Endodermal cell (in vitro differentiated cells): ENCODE results near the gene EZR. TPM values are rescaled to one million over a fixed set of nuclear protein-coding genes. Genes with fewer than 3 reads are reported as not detected.

Experiments
- DNase-seq: peaks from one replicate; pipeline ENCODE4 v3.0.0-alpha.2; 2017
- H3K27ac ChIP-seq: 2 replicates; pipeline ENCODE4 v1.5.1; 2013; ENCODE audit warnings: mild to moderate bottlenecking, low read depth, low read length, moderate library complexity
- H3K27me3 ChIP-seq: 2 replicates; pipeline ENCODE4 v1.6.1; 2013; ENCODE audit warnings: mild to moderate bottlenecking, low read length, moderate library complexity; ENCODE audit not compliant: insufficient read depth, control insufficient read depth, poor library complexity, severe bottlenecking
- H3K36me3 ChIP-seq: 2 replicates; pipeline ENCODE4 v1.7.0; 2013; ENCODE audit warnings: mild to moderate bottlenecking, low read length, moderate library complexity; ENCODE audit not compliant: control insufficient read depth, insufficient read depth
- H3K4me1 ChIP-seq: one replicate; pipeline ENCODE4 v1.7.0; 2013; ENCODE audit warnings: low read length; ENCODE audit not compliant: control insufficient read depth, insufficient read depth
- H3K4me3 ChIP-seq: 2 replicates; pipeline ENCODE4 v1.5.1; 2013; ENCODE audit warnings: mild to moderate bottlenecking, low read length, moderate library complexity
- H3K9ac ChIP-seq: 2 replicates; pipeline ENCODE4 v1.6.1; 2013; ENCODE audit warnings: mild to moderate bottlenecking, low read length, moderate library complexity; ENCODE audit not compliant: poor library complexity, severe bottlenecking; ENCODE audit errors: extremely low read depth
- H3K9me3 ChIP-seq: 2 replicates; pipeline ENCODE4 v1.6.1; 2013; ENCODE audit warnings: mild to moderate bottlenecking, low read length, moderate library complexity; ENCODE audit not compliant: control insufficient read depth
- H3K27ac Mint-ChIP-seq: 2 replicates; pipeline ENCODE4 v1.8.0; 2020; ENCODE audit warnings: mixed read lengths
- H3K27me3 Mint-ChIP-seq: 2 replicates; pipeline ENCODE4 v1.8.0; 2021; ENCODE audit warnings: mild to moderate bottlenecking, mixed read lengths; ENCODE audit not compliant: insufficient read depth
- H3K36me3 Mint-ChIP-seq: 2 replicates; pipeline ENCODE4 v1.8.0; 2020; ENCODE audit warnings: low read depth, mixed read lengths
- H3K4me1 Mint-ChIP-seq: 2 replicates; pipeline ENCODE4 v1.8.0; 2020; ENCODE audit warnings: mixed read lengths
- H3K4me3 Mint-ChIP-seq: 2 replicates; pipeline ENCODE4 v1.8.0; 2020; ENCODE audit warnings: mild to moderate bottlenecking, moderate library complexity, mixed read lengths
- H3K9me3 Mint-ChIP-seq: 2 replicates; pipeline ENCODE4 v1.8.0; 2020; ENCODE audit warnings: mild to moderate bottlenecking, mixed read lengths
- WGBS, 2 experiments: methylation state at CpG; one replicate each; pipeline versions ENCODE4 v1.1.5 to v1.1.7; 2013; ENCODE audit warnings: missing lambda C conversion rate in 2 of 2, mixed read lengths in 1 of 2; ENCODE audit not compliant: insufficient coverage in 1 of 2, insufficient read length in 1 of 2; 5-methylcytosine and 5-hydroxymethylcytosine counted together
- total RNA-seq, 2 donors: library from RNA; stranded (reverse); fragmentation: NEBNext Ultra II Directional in 1 of 2; extraction: Animal tissue kit (Norgen Biotek cat#: 25700) in 1 of 2; gene quantifications; 2 replicates in 1 of 2; 3 replicates in 1 of 2; pipeline ENCODE4 v1.2.1, GENCODE V29; 2021
- TF ChIP-seq, protein P1 (sequence below): fragments of 200-600 bp; sonication (generic); conservative IDR thresholded peaks from 2 replicates; pipeline ENCODE4 v1.5.0; 2021; ENCODE audit warnings: antibody characterized with exemption, mild to moderate bottlenecking

Gene EZR
- total RNA-seq, 2 donors from 2014 or later = 145 to 209 TPM

GRCh38 chr6:158764926-158765325, 54.2 kb downstream of the EZR start:
- TF ChIP-seq, protein P1, sequence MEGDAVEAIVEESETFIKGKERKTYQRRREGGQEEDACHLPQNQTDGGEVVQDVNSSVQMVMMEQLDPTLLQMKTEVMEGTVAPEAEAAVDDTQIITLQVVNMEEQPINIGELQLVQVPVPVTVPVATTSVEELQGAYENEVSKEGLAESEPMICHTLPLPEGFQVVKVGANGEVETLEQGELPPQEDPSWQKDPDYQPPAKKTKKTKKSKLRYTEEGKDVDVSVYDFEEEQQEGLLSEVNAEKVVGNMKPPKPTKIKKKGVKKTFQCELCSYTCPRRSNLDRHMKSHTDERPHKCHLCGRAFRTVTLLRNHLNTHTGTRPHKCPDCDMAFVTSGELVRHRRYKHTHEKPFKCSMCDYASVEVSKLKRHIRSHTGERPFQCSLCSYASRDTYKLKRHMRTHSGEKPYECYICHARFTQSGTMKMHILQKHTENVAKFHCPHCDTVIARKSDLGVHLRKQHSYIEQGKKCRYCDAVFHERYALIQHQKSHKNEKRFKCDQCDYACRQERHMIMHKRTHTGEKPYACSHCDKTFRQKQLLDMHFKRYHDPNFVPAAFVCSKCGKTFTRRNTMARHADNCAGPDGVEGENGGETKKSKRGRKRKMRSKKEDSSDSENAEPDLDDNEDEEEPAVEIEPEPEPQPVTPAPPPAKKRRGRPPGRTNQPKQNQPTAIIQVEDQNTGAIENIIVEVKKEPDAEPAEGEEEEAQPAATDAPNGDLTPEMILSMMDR = no peak
- Histone ChIP-seq H3K4me3 (no peak overlapping the region), H3K27ac (no peak overlapping the region), H3K4me1 (no peaks in the 10 kb centered on the region), H3K36me3 (peaks cover 61% of the 10 kb centered on the region), H3K9me3 (no peaks in the 10 kb centered on the region), H3K27me3 (no peaks in the 10 kb centered on the region), H3K9ac (no peak overlapping the region)
- no peaks in the 10 kb centered on the region for H3K27me3 Mint-ChIP-seq
- WGBS, 2 experiments = 91 to 93% methylated on average over 4 to 9 of the region's 9 CpGs
- H3K9me3 Mint-ChIP-seq = no peaks in the 10 kb centered on the region
- peaks cover 30% of the 10 kb centered on the region for H3K4me1 Mint-ChIP-seq
- H3K27ac Mint-ChIP-seq = peak overlapping the region; percentile 48
- DNase-seq = peak; percentile 61
- H3K4me3 Mint-ChIP-seq = no peak overlapping the region
- H3K36me3 Mint-ChIP-seq = peaks cover 52% of the 10 kb centered on the region

DNA sequence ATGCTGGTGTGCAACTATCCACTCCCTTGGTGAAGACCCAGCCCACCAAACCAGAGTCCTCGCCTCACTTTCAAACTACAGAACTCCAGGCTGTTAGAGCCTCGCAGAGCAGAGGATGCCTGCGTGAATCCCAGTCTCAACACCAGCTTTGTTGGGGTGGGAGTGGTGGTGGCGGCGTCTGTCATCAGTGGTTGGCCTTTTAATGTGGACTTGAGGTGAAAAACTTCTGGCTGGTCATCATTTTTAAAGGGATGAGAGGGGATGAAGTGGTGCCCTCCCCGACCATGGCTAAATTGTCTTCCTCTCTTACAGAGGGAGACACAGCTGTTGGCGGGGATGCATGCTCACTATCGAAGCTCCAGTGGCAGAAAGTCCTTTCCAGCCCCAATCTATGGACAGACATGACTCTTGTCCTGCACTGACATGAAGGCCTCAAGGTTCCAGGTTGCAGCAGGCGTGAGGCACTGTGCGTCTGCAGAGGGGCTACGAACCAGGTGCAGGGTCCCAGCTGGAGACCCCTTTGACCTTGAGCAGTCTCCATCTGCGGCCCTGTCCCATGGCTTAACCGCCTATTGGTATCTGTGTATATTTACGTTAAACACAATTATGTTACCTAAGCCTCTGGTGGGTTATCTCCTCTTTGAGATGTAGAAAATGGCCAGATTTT, 54.9 kb downstream of the EZR start:
- H3K4me3 Mint-ChIP-seq = no peak overlapping the region
- no peaks in the 10 kb centered on the region for H3K9me3 Mint-ChIP-seq
- Histone ChIP-seq H3K4me1 (no peaks in the 10 kb centered on the region), H3K36me3 (peaks cover 55% of the 10 kb centered on the region), H3K27me3 (no peaks in the 10 kb centered on the region), H3K9ac (no peak overlapping the region), H3K27ac (no peak overlapping the region), H3K4me3 (no peak overlapping the region), H3K9me3 (no peaks in the 10 kb centered on the region)
- 96% methylated on average over 5 to 14 of the region's 14 CpGs for WGBS, 2 experiments
- H3K36me3 Mint-ChIP-seq = peaks cover 46% of the 10 kb centered on the region
- no peaks in the 10 kb centered on the region for H3K27me3 Mint-ChIP-seq
- peaks cover 30% of the 10 kb centered on the region for H3K4me1 Mint-ChIP-seq
- TF ChIP-seq, protein P1 = no peak
- H3K27ac Mint-ChIP-seq = no peak overlapping the region
- peak; percentile 68 for DNase-seq

DNA sequence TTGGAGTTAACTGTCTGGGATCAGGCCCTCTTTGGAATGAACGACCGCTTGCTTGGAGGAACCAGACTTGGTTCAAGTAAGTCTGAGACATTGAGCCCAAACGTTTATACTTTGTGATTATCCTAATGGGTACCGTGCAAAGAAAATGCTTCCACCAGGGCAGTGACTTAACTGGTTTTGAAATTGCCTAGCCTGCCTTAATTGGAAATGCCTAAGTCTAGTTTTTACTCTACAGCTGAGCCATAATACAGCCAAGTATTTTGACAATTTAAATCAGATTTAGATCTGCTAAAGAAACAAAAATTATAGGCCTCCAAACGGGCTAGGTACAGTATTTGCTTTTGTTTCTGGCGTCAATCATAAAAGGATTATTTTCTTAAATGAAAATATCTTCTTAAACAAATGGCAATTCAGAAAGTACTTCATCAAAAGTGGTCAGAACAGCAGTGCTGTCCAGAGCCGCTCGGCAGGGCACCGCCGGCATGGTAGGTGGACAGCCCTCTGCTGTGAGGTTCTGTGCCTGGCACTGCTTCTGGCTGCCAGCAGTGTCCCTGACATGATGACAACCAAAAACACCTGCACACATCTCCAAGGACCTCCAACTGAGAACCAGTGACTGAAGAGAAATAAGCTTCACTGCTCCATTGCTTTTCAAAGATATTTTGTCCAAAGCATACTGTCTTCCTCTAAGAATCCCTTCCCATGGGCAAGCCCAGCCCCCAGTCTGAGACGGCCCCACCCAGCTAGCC, 55.6 kb downstream of the EZR start:
- Mint-ChIP-seq H3K4me3 (no peak overlapping the region), H3K27ac (peak overlapping the region; percentile 80), H3K27me3 (no peaks in the 10 kb centered on the region), H3K36me3 (peaks cover 39% of the 10 kb centered on the region), H3K4me1 (peaks cover 33% of the 10 kb centered on the region), H3K9me3 (no peaks in the 10 kb centered on the region)
- TF ChIP-seq, protein P1 = no peak
- no peak overlapping the region for H3K4me3 ChIP-seq
- H3K9me3 ChIP-seq = no peaks in the 10 kb centered on the region
- H3K9ac ChIP-seq = no peak overlapping the region
- H3K36me3 ChIP-seq = peaks cover 47% of the 10 kb centered on the region
- no peaks in the 10 kb centered on the region for H3K27me3 ChIP-seq
- no peaks in the 10 kb centered on the region for H3K4me1 ChIP-seq
- peak; percentile 61 for DNase-seq
- H3K27ac ChIP-seq = peak overlapping the region; percentile 25
- WGBS, 2 experiments = 81 to 89% methylated on average over 5 to 11 of the region's 11 CpGs
